ENCODE measurements around the gene ADAMTS18.

Gene ADAMTS18

DNA sequence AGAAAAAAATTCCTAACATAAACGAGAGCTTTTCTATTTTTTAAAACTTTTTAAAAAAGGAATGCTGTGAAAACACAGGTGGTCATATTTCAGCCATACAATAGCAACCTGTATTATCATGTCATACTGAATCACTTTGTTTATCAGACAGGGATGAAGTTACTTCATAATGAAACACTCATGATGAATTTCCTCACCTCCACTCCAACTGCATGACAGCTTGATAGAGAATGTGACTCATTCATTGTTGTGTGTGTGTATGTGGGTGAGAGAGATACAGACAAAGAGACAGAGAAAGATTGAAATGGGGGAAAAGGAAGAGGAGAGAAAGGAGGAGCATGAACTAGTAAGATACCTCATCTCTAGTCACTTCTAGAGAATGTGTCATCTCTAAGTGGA is 126.7 kb downstream of the ADAMTS18 start (continued):
- TF ChIP-seq, protein P1, sequence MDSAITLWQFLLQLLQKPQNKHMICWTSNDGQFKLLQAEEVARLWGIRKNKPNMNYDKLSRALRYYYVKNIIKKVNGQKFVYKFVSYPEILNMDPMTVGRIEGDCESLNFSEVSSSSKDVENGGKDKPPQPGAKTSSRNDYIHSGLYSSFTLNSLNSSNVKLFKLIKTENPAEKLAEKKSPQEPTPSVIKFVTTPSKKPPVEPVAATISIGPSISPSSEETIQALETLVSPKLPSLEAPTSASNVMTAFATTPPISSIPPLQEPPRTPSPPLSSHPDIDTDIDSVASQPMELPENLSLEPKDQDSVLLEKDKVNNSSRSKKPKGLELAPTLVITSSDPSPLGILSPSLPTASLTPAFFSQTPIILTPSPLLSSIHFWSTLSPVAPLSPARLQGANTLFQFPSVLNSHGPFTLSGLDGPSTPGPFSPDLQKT (IDR thresholded peaks at IDR 0.05; ENCODE audit: borderline replicate concordance, low read depth, low read length), result no peak
- TF ChIP-seq, protein P2, sequence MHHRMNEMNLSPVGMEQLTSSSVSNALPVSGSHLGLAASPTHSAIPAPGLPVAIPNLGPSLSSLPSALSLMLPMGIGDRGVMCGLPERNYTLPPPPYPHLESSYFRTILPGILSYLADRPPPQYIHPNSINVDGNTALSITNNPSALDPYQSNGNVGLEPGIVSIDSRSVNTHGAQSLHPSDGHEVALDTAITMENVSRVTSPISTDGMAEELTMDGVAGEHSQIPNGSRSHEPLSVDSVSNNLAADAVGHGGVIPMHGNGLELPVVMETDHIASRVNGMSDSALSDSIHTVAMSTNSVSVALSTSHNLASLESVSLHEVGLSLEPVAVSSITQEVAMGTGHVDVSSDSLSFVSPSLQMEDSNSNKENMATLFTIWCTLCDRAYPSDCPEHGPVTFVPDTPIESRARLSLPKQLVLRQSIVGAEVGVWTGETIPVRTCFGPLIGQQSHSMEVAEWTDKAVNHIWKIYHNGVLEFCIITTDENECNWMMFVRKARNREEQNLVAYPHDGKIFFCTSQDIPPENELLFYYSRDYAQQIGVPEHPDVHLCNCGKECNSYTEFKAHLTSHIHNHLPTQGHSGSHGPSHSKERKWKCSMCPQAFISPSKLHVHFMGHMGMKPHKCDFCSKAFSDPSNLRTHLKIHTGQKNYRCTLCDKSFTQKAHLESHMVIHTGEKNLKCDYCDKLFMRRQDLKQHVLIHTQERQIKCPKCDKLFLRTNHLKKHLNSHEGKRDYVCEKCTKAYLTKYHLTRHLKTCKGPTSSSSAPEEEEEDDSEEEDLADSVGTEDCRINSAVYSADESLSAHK (tag by site-specific recombination; IDR thresholded peaks at IDR 0.05), result peak; percentile 33; the same call in 1 of the 2 replicates
- peak; percentile 85 for TF ChIP-seq SP7 (tag by site-specific recombination; IDR thresholded peaks at IDR 0.05)
- TF ChIP-seq ZNF558 (tag by site-specific recombination; IDR thresholded peaks at IDR 0.05), result no peak
- TF ChIP-seq KLF8 (tag by site-specific recombination; IDR thresholded peaks at IDR 0.05), result peak; percentile 67
- no peak for TF ChIP-seq ZNF121 (tag by site-specific recombination; IDR thresholded peaks at IDR 0.05)
- no peak for TF ChIP-seq ZNF571 (tag by site-specific recombination; IDR thresholded peaks at IDR 0.05)
- TF ChIP-seq ZNF791 (tag by site-specific recombination; IDR thresholded peaks at IDR 0.05), result no peak
- TF ChIP-seq ZNF423 (tag by site-specific recombination; IDR thresholded peaks at IDR 0.05), result no peak
- TF ChIP-seq ZNF404 (tag by site-specific recombination; IDR thresholded peaks at IDR 0.05), result no peak
- no peak for TF ChIP-seq ZSCAN30 (tag by site-specific recombination; IDR thresholded peaks at IDR 0.05)
- no peak for TF ChIP-seq ZNF155 (tag by site-specific recombination; IDR thresholded peaks at IDR 0.05)
- TF ChIP-seq ZNF292 (tag by site-specific recombination; IDR thresholded peaks at IDR 0.05; ENCODE audit: borderline replicate concordance, low read depth), result no peak
- TF ChIP-seq ZBTB21 (tag by site-specific recombination; IDR thresholded peaks at IDR 0.05), result peak; percentile 61; the same call in 1 of the 2 replicates
- 0 out of 2 replicates have a peak, but pooled peaks have one; percentile 16 for TF ChIP-seq RBAK (tag by site-specific recombination; IDR thresholded peaks at IDR 0.05)
- TF ChIP-seq OSR2 (tag by site-specific recombination; IDR thresholded peaks at IDR 0.05), result no peak
- TF ChIP-seq, protein P3, sequence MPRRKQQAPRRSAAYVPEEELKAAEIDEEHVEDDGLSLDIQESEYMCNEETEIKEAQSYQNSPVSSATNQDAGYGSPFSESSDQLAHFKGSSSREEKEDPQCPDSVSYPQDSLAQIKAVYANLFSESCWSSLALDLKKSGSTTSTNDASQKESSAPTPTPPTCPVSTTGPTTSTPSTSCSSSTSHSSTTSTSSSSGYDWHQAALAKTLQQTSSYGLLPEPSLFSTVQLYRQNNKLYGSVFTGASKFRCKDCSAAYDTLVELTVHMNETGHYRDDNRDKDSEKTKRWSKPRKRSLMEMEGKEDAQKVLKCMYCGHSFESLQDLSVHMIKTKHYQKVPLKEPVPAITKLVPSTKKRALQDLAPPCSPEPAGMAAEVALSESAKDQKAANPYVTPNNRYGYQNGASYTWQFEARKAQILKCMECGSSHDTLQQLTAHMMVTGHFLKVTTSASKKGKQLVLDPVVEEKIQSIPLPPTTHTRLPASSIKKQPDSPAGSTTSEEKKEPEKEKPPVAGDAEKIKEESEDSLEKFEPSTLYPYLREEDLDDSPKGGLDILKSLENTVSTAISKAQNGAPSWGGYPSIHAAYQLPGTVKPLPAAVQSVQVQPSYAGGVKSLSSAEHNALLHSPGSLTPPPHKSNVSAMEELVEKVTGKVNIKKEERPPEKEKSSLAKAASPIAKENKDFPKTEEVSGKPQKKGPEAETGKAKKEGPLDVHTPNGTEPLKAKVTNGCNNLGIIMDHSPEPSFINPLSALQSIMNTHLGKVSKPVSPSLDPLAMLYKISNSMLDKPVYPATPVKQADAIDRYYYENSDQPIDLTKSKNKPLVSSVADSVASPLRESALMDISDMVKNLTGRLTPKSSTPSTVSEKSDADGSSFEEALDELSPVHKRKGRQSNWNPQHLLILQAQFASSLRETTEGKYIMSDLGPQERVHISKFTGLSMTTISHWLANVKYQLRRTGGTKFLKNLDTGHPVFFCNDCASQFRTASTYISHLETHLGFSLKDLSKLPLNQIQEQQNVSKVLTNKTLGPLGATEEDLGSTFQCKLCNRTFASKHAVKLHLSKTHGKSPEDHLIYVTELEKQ (tag by site-specific recombination; IDR thresholded peaks at IDR 0.05; ENCODE audit: borderline replicate concordance), result peak; percentile 77; the same call in 1 of the 2 replicates
- TF ChIP-seq, protein P4, sequence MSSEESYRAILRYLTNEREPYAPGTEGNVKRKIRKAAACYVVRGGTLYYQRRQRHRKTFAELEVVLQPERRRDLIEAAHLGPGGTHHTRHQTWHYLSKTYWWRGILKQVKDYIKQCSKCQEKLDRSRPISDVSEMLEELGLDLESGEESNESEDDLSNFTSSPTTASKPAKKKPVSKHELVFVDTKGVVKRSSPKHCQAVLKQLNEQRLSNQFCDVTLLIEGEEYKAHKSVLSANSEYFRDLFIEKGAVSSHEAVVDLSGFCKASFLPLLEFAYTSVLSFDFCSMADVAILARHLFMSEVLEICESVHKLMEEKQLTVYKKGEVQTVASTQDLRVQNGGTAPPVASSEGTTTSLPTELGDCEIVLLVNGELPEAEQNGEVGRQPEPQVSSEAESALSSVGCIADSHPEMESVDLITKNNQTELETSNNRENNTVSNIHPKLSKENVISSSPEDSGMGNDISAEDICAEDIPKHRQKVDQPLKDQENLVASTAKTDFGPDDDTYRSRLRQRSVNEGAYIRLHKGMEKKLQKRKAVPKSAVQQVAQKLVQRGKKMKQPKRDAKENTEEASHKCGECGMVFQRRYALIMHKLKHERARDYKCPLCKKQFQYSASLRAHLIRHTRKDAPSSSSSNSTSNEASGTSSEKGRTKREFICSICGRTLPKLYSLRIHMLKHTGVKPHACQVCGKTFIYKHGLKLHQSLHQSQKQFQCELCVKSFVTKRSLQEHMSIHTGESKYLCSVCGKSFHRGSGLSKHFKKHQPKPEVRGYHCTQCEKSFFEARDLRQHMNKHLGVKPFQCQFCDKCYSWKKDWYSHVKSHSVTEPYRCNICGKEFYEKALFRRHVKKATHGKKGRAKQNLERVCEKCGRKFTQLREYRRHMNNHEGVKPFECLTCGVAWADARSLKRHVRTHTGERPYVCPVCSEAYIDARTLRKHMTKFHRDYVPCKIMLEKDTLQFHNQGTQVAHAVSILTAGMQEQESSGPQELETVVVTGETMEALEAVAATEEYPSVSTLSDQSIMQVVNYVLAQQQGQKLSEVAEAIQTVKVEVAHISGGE (tag by site-specific recombination; conservative IDR thresholded peaks at IDR 0.05; ENCODE audit: low read depth), result no peak
- TF ChIP-seq OVOL3 (tag by site-specific recombination; IDR thresholded peaks at IDR 0.05), result no peak
- no peak for TF ChIP-seq ZSCAN23 (tag by site-specific recombination; IDR thresholded peaks at IDR 0.05)
- TF ChIP-seq ZNF555 (tag by site-specific recombination; conservative IDR thresholded peaks at IDR 0.05), result no peak
- no peak for TF ChIP-seq ZNF521 (tag by site-specific recombination; IDR thresholded peaks at IDR 0.05)
- no peak for TF ChIP-seq REPIN1 (tag by site-specific recombination; IDR thresholded peaks at IDR 0.05; ENCODE audit: low read depth)
- TF ChIP-seq, protein P5, sequence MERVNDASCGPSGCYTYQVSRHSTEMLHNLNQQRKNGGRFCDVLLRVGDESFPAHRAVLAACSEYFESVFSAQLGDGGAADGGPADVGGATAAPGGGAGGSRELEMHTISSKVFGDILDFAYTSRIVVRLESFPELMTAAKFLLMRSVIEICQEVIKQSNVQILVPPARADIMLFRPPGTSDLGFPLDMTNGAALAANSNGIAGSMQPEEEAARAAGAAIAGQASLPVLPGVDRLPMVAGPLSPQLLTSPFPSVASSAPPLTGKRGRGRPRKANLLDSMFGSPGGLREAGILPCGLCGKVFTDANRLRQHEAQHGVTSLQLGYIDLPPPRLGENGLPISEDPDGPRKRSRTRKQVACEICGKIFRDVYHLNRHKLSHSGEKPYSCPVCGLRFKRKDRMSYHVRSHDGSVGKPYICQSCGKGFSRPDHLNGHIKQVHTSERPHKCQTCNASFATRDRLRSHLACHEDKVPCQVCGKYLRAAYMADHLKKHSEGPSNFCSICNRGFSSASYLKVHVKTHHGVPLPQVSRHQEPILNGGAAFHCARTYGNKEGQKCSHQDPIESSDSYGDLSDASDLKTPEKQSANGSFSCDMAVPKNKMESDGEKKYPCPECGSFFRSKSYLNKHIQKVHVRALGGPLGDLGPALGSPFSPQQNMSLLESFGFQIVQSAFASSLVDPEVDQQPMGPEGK (tag by site-specific recombination; IDR thresholded peaks at IDR 0.05), result 0 out of 2 replicates have a peak, but pooled peaks have one; percentile 20
- no peak for TF ChIP-seq ZNF707 (tag by site-specific recombination; IDR thresholded peaks at IDR 0.05)
- TF ChIP-seq, protein P6, sequence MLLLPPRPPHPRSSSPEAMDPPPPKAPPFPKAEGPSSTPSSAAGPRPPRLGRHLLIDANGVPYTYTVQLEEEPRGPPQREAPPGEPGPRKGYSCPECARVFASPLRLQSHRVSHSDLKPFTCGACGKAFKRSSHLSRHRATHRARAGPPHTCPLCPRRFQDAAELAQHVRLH (tag by site-specific recombination; IDR thresholded peaks at IDR 0.05), result peak; percentile 33; the same call in 1 of the 2 replicates
- TF ChIP-seq ZNF768 (tag by site-specific recombination; IDR thresholded peaks at IDR 0.05), result no peak
- TF ChIP-seq ZNF747 (tag by site-specific recombination; IDR thresholded peaks at IDR 0.05), result no peak
- no peak for TF ChIP-seq ZNF658 (tag by site-specific recombination; IDR thresholded peaks at IDR 0.05)

All from HEK293 (cell line).